ENCODE data around the gene ZBTB2. TPM values are rescaled to one million over a fixed set of nuclear protein-coding genes. Genes with fewer than 3 reads are reported as not detected.

Gene ZBTB2, protein sequence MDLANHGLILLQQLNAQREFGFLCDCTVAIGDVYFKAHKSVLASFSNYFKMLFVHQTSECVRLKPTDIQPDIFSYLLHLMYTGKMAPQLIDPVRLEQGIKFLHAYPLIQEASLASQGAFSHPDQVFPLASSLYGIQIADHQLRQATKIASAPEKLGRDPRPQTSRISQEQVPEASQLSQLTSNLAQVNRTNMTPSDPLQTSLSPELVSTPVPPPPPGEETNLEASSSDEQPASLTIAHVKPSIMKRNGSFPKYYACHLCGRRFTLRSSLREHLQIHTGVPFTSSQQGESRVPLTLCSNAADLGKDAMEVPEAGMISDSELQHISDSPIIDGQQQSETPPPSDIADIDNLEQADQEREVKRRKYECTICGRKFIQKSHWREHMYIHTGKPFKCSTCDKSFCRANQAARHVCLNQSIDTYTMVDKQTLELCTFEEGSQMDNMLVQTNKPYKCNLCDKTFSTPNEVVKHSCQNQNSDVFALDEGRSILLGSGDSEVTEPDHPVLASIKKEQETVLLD
- total RNA-seq (2022; extraction: Qiagen RNA extraction): 13.6 to 16.5 TPM (median 15.3 TPM) in 5 replicates

DNA sequence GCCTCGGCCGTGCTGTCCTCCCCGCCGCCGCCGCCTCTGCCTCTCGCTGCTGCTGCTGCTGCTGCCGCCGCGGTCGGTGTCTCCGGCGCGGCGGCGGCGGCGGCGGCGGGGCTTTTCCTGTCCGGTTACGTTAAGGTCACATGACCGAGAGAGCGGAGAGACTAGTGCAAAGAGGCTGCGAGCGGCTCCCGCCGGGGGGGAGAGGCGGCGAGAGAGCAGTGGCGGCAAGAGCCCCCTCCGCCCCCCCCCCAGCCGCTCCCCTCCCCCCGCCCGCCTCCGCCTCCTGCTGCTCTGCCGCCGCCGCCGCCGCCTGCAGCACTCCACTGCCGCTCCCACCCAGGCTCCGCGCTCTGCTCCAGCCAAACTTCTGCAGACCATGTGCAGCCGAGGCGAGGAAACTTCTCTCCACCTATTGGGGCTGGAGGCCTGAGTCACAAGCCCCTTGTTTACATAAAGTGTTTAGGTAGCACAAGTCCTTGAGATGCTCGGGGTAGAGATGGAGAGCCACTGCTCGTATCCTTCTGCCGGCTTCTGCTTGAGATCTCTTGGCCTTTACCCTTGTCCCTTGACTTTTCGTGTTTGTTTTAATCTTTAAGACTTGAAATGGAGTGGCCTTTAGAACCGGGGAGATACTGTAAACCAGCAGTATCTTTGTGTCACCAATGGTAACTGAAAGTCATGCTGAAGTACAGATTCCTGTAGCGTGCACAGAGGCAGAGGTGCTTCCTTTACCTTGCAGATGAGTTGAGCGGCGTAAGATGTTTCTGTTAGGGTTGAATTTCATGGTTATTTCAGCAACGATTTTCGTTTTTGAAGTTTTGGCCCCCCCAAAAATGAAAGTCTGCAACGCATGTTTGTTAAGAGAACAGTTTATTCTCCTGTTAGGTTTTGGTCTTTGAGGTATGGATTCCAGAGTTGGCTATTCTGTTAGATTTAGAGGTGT is at the start of gene ZBTB2:
Gene ZBTB2 (minus strand): TSS at position 89 of the 943 bp plus-strand sequence. CDS start 17,922 bp downstream, outside the sequence.

Other genes with a start within 250 kb of the ZBTB2 start
- 126 to 197 TPM (median 168 TPM) in 5 replicates for gene AKAP12, start 151.6 kb downstream of the ZBTB2 start, total RNA-seq (2022; extraction: Qiagen RNA extraction)
- gene RMND1, start 60.6 kb upstream of the ZBTB2 start, total RNA-seq (2022; extraction: Qiagen RNA extraction): 12.3 to 14.2 TPM (median 13.3 TPM) in 5 replicates
- 0.02 to 0.28 TPM (median 0.03 TPM) in 5 replicates for gene CCDC170, start 102.5 kb upstream of the ZBTB2 start, total RNA-seq (2022; extraction: Qiagen RNA extraction)